ENCODE measurements around the gene COX6A1. TPM values are rescaled to one million over a fixed set of nuclear protein-coding genes. Genes with fewer than 3 reads are reported as not detected.

The COX6A1 gene
- total RNA-seq, 1 experiment from 2014 or later, result 464 TPM

DNA sequence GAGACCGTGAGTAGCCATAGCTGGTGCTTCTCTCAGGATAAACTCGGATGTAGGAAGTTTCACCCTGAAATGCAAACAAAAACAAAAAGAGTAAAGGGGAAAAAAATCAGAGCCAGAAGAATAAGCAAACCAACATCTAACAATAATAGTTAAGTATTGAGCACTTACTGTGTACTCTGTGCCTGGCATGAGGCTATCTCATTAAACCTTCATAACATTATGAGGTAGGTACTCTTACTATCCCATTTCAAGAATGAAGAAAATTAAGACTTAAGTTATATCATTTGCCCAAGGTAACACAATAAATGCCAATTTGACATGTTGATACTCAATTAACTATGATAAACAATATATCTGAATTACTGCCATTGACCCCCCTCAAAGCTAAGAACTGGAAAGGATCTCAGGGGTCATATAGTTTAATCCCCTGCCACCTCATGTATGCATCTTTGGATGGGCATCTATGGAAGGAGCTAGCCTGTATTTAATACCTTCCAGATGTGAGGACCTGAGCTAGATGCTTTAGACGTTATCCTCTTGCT is 24.3 kb downstream of the COX6A1 start (continued):
- no peak for TF ChIP-seq CTCF (IDR thresholded peaks at IDR 0.05 in 2 of 3, conservative IDR thresholded peaks at IDR 0.05 in 1 of 3; ENCODE audit: borderline replicate concordance in 1 of 3, insufficient read depth in 1 of 3, low read depth in 2 of 3, low read length in 2 of 3)

DNA sequence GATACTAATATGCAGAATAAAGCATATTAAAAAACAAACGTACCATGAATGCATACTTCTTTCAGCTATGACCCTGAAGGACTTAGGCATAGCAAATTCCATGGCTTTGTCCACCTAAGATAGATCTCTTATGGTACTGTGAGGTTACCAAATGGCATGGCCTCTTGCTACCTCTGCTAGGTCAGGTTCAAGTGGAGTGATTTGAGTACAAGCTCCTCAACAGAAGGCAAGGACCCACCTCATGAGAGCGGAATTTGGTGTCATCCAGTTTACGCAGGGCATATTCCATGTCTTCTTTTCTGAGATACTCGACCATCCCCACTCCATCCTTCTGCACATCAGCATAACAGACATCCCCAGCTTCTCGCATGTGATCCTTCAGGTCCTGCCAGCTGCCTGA is 25.8 kb downstream of the COX6A1 start:
- H3K36me3 ChIP-seq (ENCODE audit: control insufficient read depth in 1 of 2, insufficient read depth in 2 of 2, low read length in 2 of 2), result peaks cover 61 to 65% of the 10 kb centered on the region in 2 experiments
- CTCF ChIA-PET, result interaction anchor here (0.9 to 1.5 kb wide), 2 partner anchors 26 to 107 kb away, joined by 3 read pairs; no protein-coding TSS in a partner anchor
- POLR2A ChIA-PET, result interaction anchor here (0.6 to 1.0 kb wide), 2 partner anchors 32 to 263 kb away, joined by 3 read pairs; partner anchors contain the start of genes DYNLL1 and RPLP0
- TF ChIP-seq SRF (IDR thresholded peaks at IDR 0.05; ENCODE audit: low read depth) (no peak), ELF1 (IDR thresholded peaks at IDR 0.05; ENCODE audit: borderline replicate concordance, low read depth) (no peak), SIN3A (IDR thresholded peaks at IDR 0.05; ENCODE audit: low read depth) (no peak), ATF3 (IDR thresholded peaks at IDR 0.05) (no peak), CTCF (IDR thresholded peaks at IDR 0.05 in 2 of 3, conservative IDR thresholded peaks at IDR 0.05 in 1 of 3; ENCODE audit: borderline replicate concordance in 1 of 3, insufficient read depth in 1 of 3, low read depth in 2 of 3, low read length in 2 of 3) (no peak), POLR2AphosphoS5 (IDR thresholded peaks at IDR 0.05; ENCODE audit: low read depth, low read length) (no peak; the same call in 1 of the 2 replicates), SP1 (IDR thresholded peaks at IDR 0.05; ENCODE audit: low read depth) (no peak), EZH2 (IDR thresholded peaks at IDR 0.05) (no peak), ZFX (IDR thresholded peaks at IDR 0.05) (no peak), CBX3 (IDR thresholded peaks at IDR 0.05; ENCODE audit: low read depth) (no peak), EGR1 (IDR thresholded peaks at IDR 0.05; ENCODE audit: low read depth) (no peak), CEBPB (IDR thresholded peaks at IDR 0.05; ENCODE audit: low read depth) (no peak), RAD21 (IDR thresholded peaks at IDR 0.05; ENCODE audit: low read depth) (no peak)
- TF ChIP-seq, protein P1, sequence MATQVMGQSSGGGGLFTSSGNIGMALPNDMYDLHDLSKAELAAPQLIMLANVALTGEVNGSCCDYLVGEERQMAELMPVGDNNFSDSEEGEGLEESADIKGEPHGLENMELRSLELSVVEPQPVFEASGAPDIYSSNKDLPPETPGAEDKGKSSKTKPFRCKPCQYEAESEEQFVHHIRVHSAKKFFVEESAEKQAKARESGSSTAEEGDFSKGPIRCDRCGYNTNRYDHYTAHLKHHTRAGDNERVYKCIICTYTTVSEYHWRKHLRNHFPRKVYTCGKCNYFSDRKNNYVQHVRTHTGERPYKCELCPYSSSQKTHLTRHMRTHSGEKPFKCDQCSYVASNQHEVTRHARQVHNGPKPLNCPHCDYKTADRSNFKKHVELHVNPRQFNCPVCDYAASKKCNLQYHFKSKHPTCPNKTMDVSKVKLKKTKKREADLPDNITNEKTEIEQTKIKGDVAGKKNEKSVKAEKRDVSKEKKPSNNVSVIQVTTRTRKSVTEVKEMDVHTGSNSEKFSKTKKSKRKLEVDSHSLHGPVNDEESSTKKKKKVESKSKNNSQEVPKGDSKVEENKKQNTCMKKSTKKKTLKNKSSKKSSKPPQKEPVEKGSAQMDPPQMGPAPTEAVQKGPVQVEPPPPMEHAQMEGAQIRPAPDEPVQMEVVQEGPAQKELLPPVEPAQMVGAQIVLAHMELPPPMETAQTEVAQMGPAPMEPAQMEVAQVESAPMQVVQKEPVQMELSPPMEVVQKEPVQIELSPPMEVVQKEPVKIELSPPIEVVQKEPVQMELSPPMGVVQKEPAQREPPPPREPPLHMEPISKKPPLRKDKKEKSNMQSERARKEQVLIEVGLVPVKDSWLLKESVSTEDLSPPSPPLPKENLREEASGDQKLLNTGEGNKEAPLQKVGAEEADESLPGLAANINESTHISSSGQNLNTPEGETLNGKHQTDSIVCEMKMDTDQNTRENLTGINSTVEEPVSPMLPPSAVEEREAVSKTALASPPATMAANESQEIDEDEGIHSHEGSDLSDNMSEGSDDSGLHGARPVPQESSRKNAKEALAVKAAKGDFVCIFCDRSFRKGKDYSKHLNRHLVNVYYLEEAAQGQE (IDR thresholded peaks at IDR 0.05; ENCODE audit: low read depth), result no peak

More for the DNA sequence above, 25.8 kb downstream of the COX6A1 start:
- DNase-seq (ENCODE audit: low read depth, low spot score) (no peak), ATAC-seq (no peak)
- H3K9me2 ChIP-seq (ENCODE audit: insufficient read depth), result no peaks in the 10 kb centered on the region
- no TSS peak for BruUV-seq (replicated peaks)
- H3K4me3 ChIP-seq (replicated peaks in 1 of 2; ENCODE audit: low read depth in 1 of 2, low read length in 2 of 2), result no peak overlapping the region
- H3K9me3 ChIP-seq (ENCODE audit: control insufficient read depth in 1 of 2, insufficient read depth in 1 of 2, low read depth in 1 of 2, low read length in 2 of 2), result no peaks in the 10 kb centered on the region
- H3K9ac ChIP-seq (ENCODE audit: low read length), result no peak overlapping the region
- H3K4me2 ChIP-seq (ENCODE audit: low read length), result no peak overlapping the region
- H3K27me3 ChIP-seq (ENCODE audit: insufficient read depth, low read length), result no peaks in the 10 kb centered on the region
- intact Hi-C loops (cut with micrococcal nuclease), result no loop called here
- H3K79me2 ChIP-seq (ENCODE audit: insufficient read depth, low read length), result peaks cover 85% of the 10 kb centered on the region
- peaks cover 32% of the 10 kb centered on the region for H4K20me1 ChIP-seq (ENCODE audit: insufficient read depth)
- no peak overlapping the region for H2AFZ ChIP-seq (ENCODE audit: low read depth, low read length, poor library complexity, severe bottlenecking)
- peaks cover 0 to 12% of the 10 kb centered on the region in 2 experiments; a peak in 2 of 4 replicates for H3K4me1 ChIP-seq (ENCODE audit: control insufficient read depth in 1 of 2, insufficient read depth in 2 of 2, low read length in 2 of 2)
- RAD21 ChIA-PET (ENCODE audit: low non-redundant PET in 1 of 2, low total read pairs in 2 of 2, uncharacterized antibody in 2 of 2, unreplicated experiment in 2 of 2), result no interaction called here
- H3K27ac ChIP-seq (ENCODE audit: low read depth, low read length), result no peak overlapping the region

Measured in HCT116 (cell line).